Activated CD4-positive, alpha-beta T cell treated with anti-CD3 and anti-CD28 coated beads for 36 hours (primary cell): ENCODE results near the gene CCRL2. TPM values are rescaled to one million over a fixed set of nuclear protein-coding genes. Genes with fewer than 3 reads are reported as not detected.

Experiments used
- ATAC-seq: fragments of 200-7000 bp; cut with Tn5 transposase; one replicate; pipeline ENCODE4 v1.10.0; 2021; ENCODE audit warnings: mild to moderate bottlenecking, moderate library complexity
- CTCF ChIA-PET: fragments of 350-600 bp; sonication (Branson Sonifier 250); formaldehyde crosslinking; loops from one replicate; lab custom pipeline; 2021; ENCODE audit warnings: antibody characterized with exemption; lab: Charles Lee
- POLR2A ChIA-PET: fragments of 350-600 bp; sonication (Branson Sonifier 250); formaldehyde crosslinking; loops from one replicate; lab custom pipeline; 2021; ENCODE audit warnings: antibody characterized with exemption, inconsistent platforms; lab: Charles Lee
- DNase-seq: peaks from one replicate; pipeline ENCODE4 v3.0.0-alpha.2; 2020
- H3K27ac Mint-ChIP-seq: one replicate; pipeline ENCODE4 v1.8.0; 2021; ENCODE audit warnings: mixed read lengths
- H3K27me3 Mint-ChIP-seq: one replicate; pipeline ENCODE4 v1.8.0; 2021; ENCODE audit warnings: mixed read lengths
- H3K36me3 Mint-ChIP-seq: one replicate; pipeline ENCODE4 v1.8.0; 2021; ENCODE audit warnings: low read depth, mixed read lengths
- H3K4me1 Mint-ChIP-seq: one replicate; pipeline ENCODE4 v1.8.0; 2021; ENCODE audit warnings: mixed read lengths
- H3K4me3 Mint-ChIP-seq: one replicate; pipeline ENCODE4 v1.8.0; 2021; ENCODE audit warnings: mild to moderate bottlenecking, moderate library complexity, mixed read lengths
- H3K9me3 Mint-ChIP-seq: one replicate; pipeline ENCODE4 v1.8.0; 2021; ENCODE audit warnings: low read depth, mixed read lengths
- intact Hi-C, 2 experiments: fragments of 100-400 bp; cut with DNase I in 1 of 2; cut with micrococcal nuclease in 1 of 2; formaldehyde crosslinking; loops; one replicate each; pipeline versions ENCODE4 v1.14.2 to v1.15.1; 2022 to 2024; cut with DNase I, micrococcal nuclease
- total RNA-seq, 2 experiments: library from RNA; stranded (reverse); gene quantifications; one replicate each; pipeline ENCODE4 v1.2.3, GENCODE V29; 2021

The CCRL2 gene
- total RNA-seq, 2 experiments from 2014 or later, result 1.0 to 1.3 TPM

DNA sequence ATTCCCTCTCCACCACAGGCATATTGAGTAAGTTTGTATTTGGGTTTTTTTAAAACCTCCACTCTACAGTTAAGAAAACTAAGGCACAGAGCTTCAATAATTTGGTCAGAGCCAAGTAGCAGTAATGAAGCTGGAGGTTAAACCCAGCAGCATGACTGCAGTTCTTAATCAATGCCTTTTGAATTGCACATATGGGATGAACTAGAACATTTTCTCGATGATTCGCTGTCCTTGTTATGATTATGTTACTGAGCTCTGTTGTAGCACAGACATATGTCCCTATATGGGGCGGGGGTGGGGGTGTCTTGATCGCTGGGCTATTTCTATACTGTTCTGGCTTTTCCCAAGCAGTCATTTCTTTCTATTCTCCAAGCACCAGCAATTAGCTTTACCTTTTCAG is 37.9 kb upstream of the CCRL2 start:
- Mint-ChIP-seq H3K9me3 (no peaks in the 10 kb centered on the region), H3K27me3 (peaks cover 44% of the 10 kb centered on the region), H3K4me3 (no peak overlapping the region), H3K27ac (peak overlapping the region; percentile 22), H3K36me3 (no peaks in the 10 kb centered on the region), H3K4me1 (peaks cover 36% of the 10 kb centered on the region)
- ChIA-PET CTCF (interaction anchor here (0.9 to 5.9 kb wide), 19 partner anchors 9 to 432 kb away, joined by 4 to 49 read pairs (median 6); partner anchors contain the start of genes CCR2 and CXCR6), POLR2A (interaction anchor here (0.7 to 2.7 kb wide), 11 partner anchors 9 to 388 kb away, joined by 3 to 23 read pairs (median 6); partner anchors contain the start of gene CCR2)
- ATAC-seq (peak; percentile 11), DNase-seq (no peak)
- intact Hi-C loops, result loop anchor here (1.0 to 2.0 kb wide), 6 partner anchors 9 to 278 kb away; partner anchors contain the start of genes CCR5AS (in 1 of the 2) and CCRL2 (in 1 of the 2)

DNA sequence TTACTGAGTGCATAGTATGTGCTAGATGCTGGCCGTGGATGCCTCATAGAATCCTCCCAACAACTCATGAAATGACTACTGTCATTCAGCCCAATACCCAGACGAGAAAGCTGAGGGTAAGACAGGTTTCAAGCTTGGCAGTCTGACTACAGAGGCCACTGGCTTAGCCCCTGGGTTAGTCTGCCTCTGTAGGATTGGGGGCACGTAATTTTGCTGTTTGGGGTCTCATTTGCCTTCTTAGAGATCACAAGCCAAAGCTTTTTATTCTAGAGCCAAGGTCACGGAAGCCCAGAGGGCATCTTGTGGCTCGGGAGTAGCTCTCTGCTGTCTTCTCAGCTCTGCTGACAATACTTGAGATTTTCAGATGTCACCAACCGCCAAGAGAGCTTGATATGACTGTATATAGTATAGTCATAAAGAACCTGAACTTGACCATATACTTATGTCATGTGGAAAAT is 37.4 kb upstream of the CCRL2 start:
- H3K4me3 Mint-ChIP-seq, result no peak overlapping the region
- peaks cover 44% of the 10 kb centered on the region for H3K27me3 Mint-ChIP-seq
- H3K4me1 Mint-ChIP-seq, result peaks cover 40% of the 10 kb centered on the region
- intact Hi-C loops, result loop anchor here (1.0 to 10.0 kb wide), 16 partner anchors 9 to 509 kb away; partner anchors contain the start of genes CCR1 (in 1 of the 2), CCR2 (in 1 of the 2), CCR5AS (in 1 of the 2) and CCRL2 (in 1 of the 2)
- DNase-seq, result peak; percentile 63
- H3K36me3 Mint-ChIP-seq, result no peaks in the 10 kb centered on the region
- ChIA-PET POLR2A (interaction anchor here (0.7 to 2.7 kb wide), 12 partner anchors 10 to 388 kb away, joined by 3 to 23 read pairs (median 6); partner anchors contain the start of gene CCR2), CTCF (interaction anchor here (0.6 to 5.9 kb wide), 25 partner anchors 9 to 1426 kb away, joined by 3 to 49 read pairs (median 5); partner anchors contain the start of genes CCR2 and CXCR6)
- peak overlapping the region; percentile 63 for H3K27ac Mint-ChIP-seq
- peak; percentile 82 for ATAC-seq
- no peaks in the 10 kb centered on the region for H3K9me3 Mint-ChIP-seq

DNA sequence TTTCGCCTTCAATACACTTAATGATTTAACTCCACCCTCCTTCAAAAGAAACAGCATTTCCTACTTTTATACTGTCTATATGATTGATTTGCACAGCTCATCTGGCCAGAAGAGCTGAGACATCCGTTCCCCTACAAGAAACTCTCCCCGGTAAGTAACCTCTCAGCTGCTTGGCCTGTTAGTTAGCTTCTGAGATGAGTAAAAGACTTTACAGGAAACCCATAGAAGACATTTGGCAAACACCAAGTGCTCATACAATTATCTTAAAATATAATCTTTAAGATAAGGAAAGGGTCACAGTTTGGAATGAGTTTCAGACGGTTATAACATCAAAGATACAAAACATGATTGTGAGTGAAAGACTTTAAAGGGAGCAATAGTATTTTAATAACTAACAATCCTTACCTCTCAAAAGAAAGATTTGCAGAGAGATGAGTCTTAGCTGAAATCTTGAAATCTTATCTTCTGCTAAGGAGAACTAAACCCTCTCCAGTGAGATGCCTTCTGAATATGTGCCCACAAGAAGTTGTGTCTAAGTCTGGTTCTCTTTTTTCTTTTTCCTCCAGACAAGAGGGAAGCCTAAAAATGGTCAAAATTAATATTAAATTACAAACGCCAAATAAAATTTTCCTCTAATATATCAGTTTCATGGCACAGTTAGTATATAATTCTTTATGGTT is 36.1 kb upstream of the CCRL2 start, which contains the start of gene CCR5:
CCR5 (plus strand) TSS at position 108 of the 680 bp plus-strand sequence. CDS start 1,957 bp downstream, outside the sequence.
- CTCF ChIA-PET, result interaction anchor here (0.7 to 5.9 kb wide), 28 partner anchors 7 to 455 kb away, joined by 3 to 49 read pairs (median 5); partner anchors contain the start of genes CCR1, CCR2 and CXCR6
- Mint-ChIP-seq H3K4me1 (peaks cover 50% of the 10 kb centered on the region), H3K27ac (peak within 1 kb of the TSS; percentile 63), H3K4me3 (peak within 1 kb of the TSS; percentile 0), H3K36me3 (no peaks in the 10 kb centered on the region), H3K9me3 (no peaks in the 10 kb centered on the region), H3K27me3 (peaks cover 45% of the 10 kb centered on the region)
- POLR2A ChIA-PET, result interaction anchor here (0.9 to 2.7 kb wide), 4 partner anchors 11 to 101 kb away, joined by 3 to 16 read pairs (median 7); no protein-coding TSS in a partner anchor
- intact Hi-C loops, result loop anchor here (1.0 to 10.0 kb wide), 13 partner anchors 11 to 510 kb away; partner anchors contain the start of genes CCR1 (in 1 of the 2), CCR2 (in 1 of the 2) and CXCR6 (in 1 of the 2)
- DNase-seq (peak; percentile 45), ATAC-seq (peak; percentile 39)

DNA sequence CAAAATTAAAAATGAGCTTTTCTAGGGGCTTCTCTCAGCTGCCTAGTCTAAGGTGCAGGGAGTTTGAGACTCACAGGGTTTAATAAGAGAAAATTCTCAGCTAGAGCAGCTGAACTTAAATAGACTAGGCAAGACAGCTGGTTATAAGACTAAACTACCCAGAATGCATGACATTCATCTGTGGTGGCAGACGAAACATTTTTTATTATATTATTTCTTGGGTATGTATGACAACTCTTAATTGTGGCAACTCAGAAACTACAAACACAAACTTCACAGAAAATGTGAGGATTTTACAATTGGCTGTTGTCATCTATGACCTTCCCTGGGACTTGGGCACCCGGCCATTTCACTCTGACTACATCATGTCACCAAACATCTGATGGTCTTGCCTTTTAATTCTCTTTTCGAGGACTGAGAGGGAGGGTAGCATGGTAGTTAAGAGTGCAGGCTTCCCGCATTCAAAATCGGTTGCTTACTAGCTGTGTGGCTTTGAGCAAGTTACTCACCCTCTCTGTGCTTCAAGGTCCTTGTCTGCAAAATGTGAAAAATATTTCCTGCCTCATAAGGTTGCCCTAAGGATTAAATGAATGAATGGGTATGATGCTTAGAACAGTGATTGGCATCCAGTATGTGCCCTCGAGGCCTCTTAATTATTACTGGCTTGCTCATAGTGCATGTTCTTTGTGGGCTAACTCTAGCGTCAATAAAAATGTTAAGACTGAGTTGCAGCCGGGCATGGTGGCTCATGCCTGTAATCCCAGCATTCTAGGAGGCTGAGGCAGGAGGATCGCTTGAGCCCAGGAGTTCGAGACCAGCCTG is 35.3 kb upstream of the CCRL2 start:
- ChIA-PET POLR2A (interaction anchor here (0.7 kb wide), 1 partner anchor 437 kb away, joined by 3 read pairs; no protein-coding TSS in a partner anchor), CTCF (interaction anchor here (0.7 to 5.9 kb wide), 22 partner anchors 9 to 454 kb away, joined by 3 to 49 read pairs (median 4); partner anchors contain the start of gene CCR1)
- Mint-ChIP-seq H3K4me3 (no peak overlapping the region), H3K4me1 (peaks cover 50% of the 10 kb centered on the region), H3K9me3 (no peaks in the 10 kb centered on the region), H3K27me3 (peaks cover 43% of the 10 kb centered on the region), H3K36me3 (no peaks in the 10 kb centered on the region), H3K27ac (no peak overlapping the region)
- ATAC-seq (no peak), DNase-seq (no peak)
- intact Hi-C loops, result loop anchor here (1.0 to 10.0 kb wide), 10 partner anchors 17 to 511 kb away; partner anchors contain the start of genes CCR1 (in 1 of the 2), CCR2 (in 1 of the 2) and CXCR6 (in 1 of the 2)

DNA sequence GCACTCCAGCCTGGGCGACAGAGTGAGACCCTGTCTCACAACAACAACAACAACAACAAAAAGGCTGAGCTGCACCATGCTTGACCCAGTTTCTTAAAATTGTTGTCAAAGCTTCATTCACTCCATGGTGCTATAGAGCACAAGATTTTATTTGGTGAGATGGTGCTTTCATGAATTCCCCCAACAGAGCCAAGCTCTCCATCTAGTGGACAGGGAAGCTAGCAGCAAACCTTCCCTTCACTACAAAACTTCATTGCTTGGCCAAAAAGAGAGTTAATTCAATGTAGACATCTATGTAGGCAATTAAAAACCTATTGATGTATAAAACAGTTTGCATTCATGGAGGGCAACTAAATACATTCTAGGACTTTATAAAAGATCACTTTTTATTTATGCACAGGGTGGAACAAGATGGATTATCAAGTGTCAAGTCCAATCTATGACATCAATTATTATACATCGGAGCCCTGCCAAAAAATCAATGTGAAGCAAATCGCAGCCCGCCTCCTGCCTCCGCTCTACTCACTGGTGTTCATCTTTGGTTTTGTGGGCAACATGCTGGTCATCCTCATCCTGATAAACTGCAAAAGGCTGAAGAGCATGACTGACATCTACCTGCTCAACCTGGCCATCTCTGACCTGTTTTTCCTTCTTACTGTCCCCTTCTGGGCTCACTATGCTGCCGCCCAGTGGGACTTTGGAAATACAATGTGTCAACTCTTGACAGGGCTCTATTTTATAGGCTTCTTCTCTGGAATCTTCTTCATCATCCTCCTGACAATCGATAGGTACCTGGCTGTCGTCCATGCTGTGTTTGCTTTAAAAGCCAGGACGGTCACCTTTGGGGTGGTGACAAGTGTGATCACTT is 34.3 kb upstream of the CCRL2 start:
- Mint-ChIP-seq H3K4me3 (no peak overlapping the region), H3K27me3 (peaks cover 44% of the 10 kb centered on the region), H3K27ac (no peak overlapping the region), H3K9me3 (no peaks in the 10 kb centered on the region), H3K36me3 (no peaks in the 10 kb centered on the region), H3K4me1 (peaks cover 50% of the 10 kb centered on the region)
- POLR2A ChIA-PET, result interaction anchor here (0.7 kb wide), 1 partner anchor 438 kb away, joined by 3 read pairs; no protein-coding TSS in a partner anchor
- intact Hi-C loops, result loop anchor here (1.0 to 10.0 kb wide), 4 partner anchors 96 to 508 kb away; no protein-coding TSS in a partner anchor
- CTCF ChIA-PET, result interaction anchor here (0.7 to 5.9 kb wide), 16 partner anchors 8 to 434 kb away, joined by 3 to 49 read pairs (median 4); partner anchors contain the start of gene CXCR6
- peak; percentile 38 for DNase-seq
- ATAC-seq, result no peak

DNA sequence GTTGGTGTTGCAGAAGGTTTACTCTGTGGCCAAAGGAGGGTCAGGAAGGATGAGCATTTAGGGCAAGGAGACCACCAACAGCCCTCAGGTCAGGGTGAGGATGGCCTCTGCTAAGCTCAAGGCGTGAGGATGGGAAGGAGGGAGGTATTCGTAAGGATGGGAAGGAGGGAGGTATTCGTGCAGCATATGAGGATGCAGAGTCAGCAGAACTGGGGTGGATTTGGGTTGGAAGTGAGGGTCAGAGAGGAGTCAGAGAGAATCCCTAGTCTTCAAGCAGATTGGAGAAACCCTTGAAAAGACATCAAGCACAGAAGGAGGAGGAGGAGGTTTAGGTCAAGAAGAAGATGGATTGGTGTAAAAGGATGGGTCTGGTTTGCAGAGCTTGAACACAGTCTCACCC is 32.3 kb upstream of the CCRL2 start:
- H3K36me3 Mint-ChIP-seq, result no peaks in the 10 kb centered on the region
- DNase-seq (no peak), ATAC-seq (no peak)
- ChIA-PET POLR2A (no interaction called here), CTCF (interaction anchor here (0.7 to 1.6 kb wide), 7 partner anchors 10 to 491 kb away, joined by 3 to 4 read pairs (median 3); no protein-coding TSS in a partner anchor)
- intact Hi-C loops, result loop anchor here (5.0 to 10.0 kb wide), 3 partner anchors 157 to 612 kb away; no protein-coding TSS in a partner anchor
- no peak overlapping the region for H3K27ac Mint-ChIP-seq
- peaks cover 32% of the 10 kb centered on the region for H3K4me1 Mint-ChIP-seq
- H3K27me3 Mint-ChIP-seq, result peaks cover 35% of the 10 kb centered on the region
- H3K4me3 Mint-ChIP-seq, result no peak overlapping the region
- H3K9me3 Mint-ChIP-seq, result no peaks in the 10 kb centered on the region

DNA sequence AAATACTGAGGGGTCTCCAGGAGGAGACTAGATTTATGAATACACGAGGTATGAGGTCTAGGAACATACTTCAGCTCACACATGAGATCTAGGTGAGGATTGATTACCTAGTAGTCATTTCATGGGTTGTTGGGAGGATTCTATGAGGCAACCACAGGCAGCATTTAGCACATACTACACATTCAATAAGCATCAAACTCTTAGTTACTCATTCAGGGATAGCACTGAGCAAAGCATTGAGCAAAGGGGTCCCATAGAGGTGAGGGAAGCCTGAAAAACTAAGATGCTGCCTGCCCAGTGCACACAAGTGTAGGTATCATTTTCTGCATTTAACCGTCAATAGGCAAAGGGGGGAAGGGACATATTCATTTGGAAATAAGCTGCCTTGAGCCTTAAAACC is 31.8 kb upstream of the CCRL2 start:
- Mint-ChIP-seq H3K4me3 (no peak overlapping the region), H3K27ac (no peak overlapping the region), H3K27me3 (peaks cover 35% of the 10 kb centered on the region), H3K4me1 (peaks cover 28% of the 10 kb centered on the region), H3K9me3 (no peaks in the 10 kb centered on the region), H3K36me3 (no peaks in the 10 kb centered on the region)
- ATAC-seq (peak; percentile 58), DNase-seq (no peak)
- intact Hi-C loops, result loop anchor here (5.0 to 10.0 kb wide), 2 partner anchors 510 to 613 kb away; no protein-coding TSS in a partner anchor
- ChIA-PET CTCF (interaction anchor here (0.7 to 1.6 kb wide), 5 partner anchors 10 to 491 kb away, joined by 3 to 4 read pairs (median 3); no protein-coding TSS in a partner anchor), POLR2A (interaction anchor here (0.5 kb wide), 1 partner anchor 277 kb away, joined by 3 read pairs; no protein-coding TSS in a partner anchor)

DNA sequence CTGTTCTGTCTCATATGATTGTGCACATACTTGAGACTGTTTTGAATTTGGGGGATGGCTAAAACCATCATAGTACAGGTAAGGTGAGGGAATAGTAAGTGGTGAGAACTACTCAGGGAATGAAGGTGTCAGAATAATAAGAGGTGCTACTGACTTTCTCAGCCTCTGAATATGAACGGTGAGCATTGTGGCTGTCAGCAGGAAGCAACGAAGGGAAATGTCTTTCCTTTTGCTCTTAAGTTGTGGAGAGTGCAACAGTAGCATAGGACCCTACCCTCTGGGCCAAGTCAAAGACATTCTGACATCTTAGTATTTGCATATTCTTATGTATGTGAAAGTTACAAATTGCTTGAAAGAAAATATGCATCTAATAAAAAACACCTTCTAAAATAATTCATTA is 31.2 kb upstream of the CCRL2 start:
- intact Hi-C loops, result loop anchor here (5.0 to 10.0 kb wide), 2 partner anchors 511 to 614 kb away; no protein-coding TSS in a partner anchor
- Mint-ChIP-seq H3K4me3 (no peak overlapping the region), H3K36me3 (no peaks in the 10 kb centered on the region), H3K27me3 (peaks cover 35% of the 10 kb centered on the region), H3K27ac (no peak overlapping the region), H3K9me3 (no peaks in the 10 kb centered on the region), H3K4me1 (peaks cover 27% of the 10 kb centered on the region)
- no peak for DNase-seq
- ATAC-seq, result no peak
- ChIA-PET CTCF (interaction anchor here (0.7 to 1.7 kb wide), 2 partner anchors 99 to 286 kb away, joined by 3 to 5 read pairs; no protein-coding TSS in a partner anchor), POLR2A (no interaction called here)

DNA sequence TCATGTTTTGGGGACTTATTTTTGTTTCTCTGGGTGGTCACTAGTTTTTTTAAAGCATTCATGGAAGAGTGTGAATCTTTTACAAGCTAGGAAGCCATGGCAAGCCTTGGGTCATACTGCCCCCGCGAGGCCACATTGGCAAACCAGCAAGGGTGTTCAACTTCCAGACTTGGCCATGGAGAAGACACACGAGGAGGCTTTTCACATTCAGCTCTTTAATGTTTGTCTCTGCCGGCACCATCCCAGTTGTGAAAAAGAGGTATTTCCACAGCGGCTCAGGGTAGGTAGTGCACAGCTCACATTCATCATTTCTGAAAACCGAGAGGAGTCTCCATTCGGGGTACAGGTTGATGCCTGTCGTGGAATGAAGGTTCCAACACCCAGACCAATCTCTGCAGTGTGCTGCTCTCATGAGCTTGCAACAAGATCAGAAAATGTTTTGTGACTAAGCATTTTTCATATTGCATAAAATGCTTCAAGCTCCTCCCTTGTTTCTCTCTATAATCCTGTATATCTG is 28.6 kb upstream of the CCRL2 start:
- ATAC-seq (peak; percentile 53), DNase-seq (peak; percentile 84)
- Mint-ChIP-seq H3K27ac (no peak overlapping the region), H3K9me3 (no peaks in the 10 kb centered on the region), H3K4me1 (peaks cover 28% of the 10 kb centered on the region), H3K27me3 (peaks cover 22% of the 10 kb centered on the region), H3K4me3 (no peak overlapping the region), H3K36me3 (no peaks in the 10 kb centered on the region)
- ChIA-PET POLR2A (no interaction called here), CTCF (interaction anchor here (0.6 to 2.6 kb wide), 38 partner anchors 8 to 633 kb away, joined by 3 to 12 read pairs (median 4); partner anchors contain the start of genes CCR3, CCR5 and CXCR6)
- intact Hi-C loops, result loop anchor here (1.0 to 10.0 kb wide), 4 partner anchors 299 to 616 kb away; no protein-coding TSS in a partner anchor
